Measurements from ENCODE around the gene TBX2. TPM values are rescaled to one million over a fixed set of nuclear protein-coding genes. Genes with fewer than 3 reads are reported as not detected.
A peak's percentile ranks its signal among the peaks of the same experiment; 100 is the strongest.

The TBX2 gene
- total RNA-seq, 1 experiment from 2014 or later = not detected

DNA sequence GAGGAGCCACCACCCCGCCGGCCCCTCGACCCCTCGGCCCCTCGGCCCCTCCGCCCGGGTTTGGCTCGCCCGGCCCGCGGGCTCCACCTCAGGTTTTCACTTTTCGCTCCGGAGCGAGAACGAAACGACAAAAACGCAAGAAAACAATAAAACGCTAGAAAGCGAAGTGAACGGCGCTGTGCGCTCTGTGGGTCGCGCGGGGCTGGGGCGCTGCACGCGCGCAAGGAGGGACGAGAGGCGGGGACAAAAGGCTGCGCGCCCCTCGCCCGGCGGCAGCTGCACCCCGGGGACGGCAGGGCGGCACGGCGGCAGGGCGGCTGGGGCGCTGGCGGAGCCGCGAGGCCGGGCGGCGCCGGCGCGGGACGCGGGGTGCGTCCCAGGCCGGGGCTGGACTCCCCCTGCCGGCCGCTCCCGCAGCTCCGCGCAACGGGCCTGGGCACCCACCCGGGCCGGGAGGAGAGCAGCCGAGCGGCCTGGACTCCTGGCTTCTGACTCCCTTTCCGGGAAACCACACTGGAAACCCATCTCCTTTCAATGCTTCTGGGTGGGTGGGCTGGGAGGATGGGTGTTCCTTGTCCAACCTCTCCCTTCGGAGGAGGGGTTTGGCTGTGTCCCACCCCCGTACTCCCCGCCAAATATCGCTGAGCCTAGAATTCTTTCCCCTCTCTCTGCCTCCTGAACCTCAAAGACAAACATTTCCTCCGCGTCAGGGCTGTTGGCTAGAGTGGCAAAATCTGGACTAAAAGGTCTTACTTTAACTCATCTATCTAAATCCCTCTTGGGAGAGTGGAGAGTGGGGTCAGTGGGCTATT, 9.9 kb downstream of the TBX2 start:
- H3K18ac ChIP-seq (ENCODE audit: insufficient read length, low read depth, low read length) = no peak overlapping the region
- Mint-ChIP-seq H3K36me3 (ENCODE audit: insufficient read depth in 1 of 3, low read depth in 3 of 3) (no peaks in the 10 kb centered on the region; a peak in 1 of 7 replicates), H3K4me1 (peaks cover 14 to 21% of the 10 kb centered on the region in 2 experiments), H3K9me3 (no peaks in the 10 kb centered on the region; a peak in 1 of 5 replicates), H3K27ac (no peak overlapping the region), H3K27me3 (ENCODE audit: low read depth) (peaks cover 87% of the 10 kb centered on the region), H3K4me3 (peak overlapping the region; percentile 27 to 74; a peak in 3 of 5 replicates)
- H3K9me3 ChIP-seq (ENCODE audit: control insufficient read depth, low read depth, low read length) = no peaks in the 10 kb centered on the region
- no peak overlapping the region for H3K9ac ChIP-seq (ENCODE audit: extremely low read depth, insufficient read length, low read length)
- peaks cover 21% of the 10 kb centered on the region for H3K23me2 ChIP-seq (ENCODE audit: insufficient read length, low read depth, low read length, poor library complexity, severe bottlenecking)
- no peak overlapping the region for H3K14ac ChIP-seq (ENCODE audit: insufficient read depth, low read length)
- TF ChIP-seq, protein P1, sequence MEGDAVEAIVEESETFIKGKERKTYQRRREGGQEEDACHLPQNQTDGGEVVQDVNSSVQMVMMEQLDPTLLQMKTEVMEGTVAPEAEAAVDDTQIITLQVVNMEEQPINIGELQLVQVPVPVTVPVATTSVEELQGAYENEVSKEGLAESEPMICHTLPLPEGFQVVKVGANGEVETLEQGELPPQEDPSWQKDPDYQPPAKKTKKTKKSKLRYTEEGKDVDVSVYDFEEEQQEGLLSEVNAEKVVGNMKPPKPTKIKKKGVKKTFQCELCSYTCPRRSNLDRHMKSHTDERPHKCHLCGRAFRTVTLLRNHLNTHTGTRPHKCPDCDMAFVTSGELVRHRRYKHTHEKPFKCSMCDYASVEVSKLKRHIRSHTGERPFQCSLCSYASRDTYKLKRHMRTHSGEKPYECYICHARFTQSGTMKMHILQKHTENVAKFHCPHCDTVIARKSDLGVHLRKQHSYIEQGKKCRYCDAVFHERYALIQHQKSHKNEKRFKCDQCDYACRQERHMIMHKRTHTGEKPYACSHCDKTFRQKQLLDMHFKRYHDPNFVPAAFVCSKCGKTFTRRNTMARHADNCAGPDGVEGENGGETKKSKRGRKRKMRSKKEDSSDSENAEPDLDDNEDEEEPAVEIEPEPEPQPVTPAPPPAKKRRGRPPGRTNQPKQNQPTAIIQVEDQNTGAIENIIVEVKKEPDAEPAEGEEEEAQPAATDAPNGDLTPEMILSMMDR (conservative IDR thresholded peaks at IDR 0.05) = peak; percentile 49
- peaks cover 2% of the 10 kb centered on the region; the same call in 1 of the 2 replicates for H3K4me1 ChIP-seq (ENCODE audit: insufficient read depth, low read length)
- H2AFZ ChIP-seq (ENCODE audit: low read length) = no peak overlapping the region
- no peak overlapping the region for H2BK5ac ChIP-seq (ENCODE audit: insufficient read length, low read length)
- H3K23ac ChIP-seq (ENCODE audit: insufficient read length, low read depth, low read length) = no peak overlapping the region
- no peaks in the 10 kb centered on the region for H3K79me1 ChIP-seq (ENCODE audit: insufficient read depth, low read depth, low read length, poor library complexity, severe bottlenecking)
- H4K91ac ChIP-seq (ENCODE audit: insufficient read length, low read depth, low read length) = no peak overlapping the region
- H3K27ac ChIP-seq (ENCODE audit: insufficient read length, low read depth, low read length) = no peak overlapping the region
- H3K56ac ChIP-seq (ENCODE audit: insufficient read length, low read depth, low read length) = no peak overlapping the region
- peaks cover 72% of the 10 kb centered on the region for H3K27me3 ChIP-seq (ENCODE audit: insufficient read depth, low read length)
- peak overlapping the region; percentile 20 for H3K4me2 ChIP-seq (ENCODE audit: insufficient read depth, insufficient read length, low read length)
- WGBS (ENCODE audit: extremely low coverage, insufficient read length, low lambda C conversion rate) = no CpG with 5 or more reads among the region's 73 CpGs
- H4K5ac ChIP-seq (ENCODE audit: insufficient read length, low read depth, low read length) = no peak overlapping the region
- H4K8ac ChIP-seq (replicated peaks; ENCODE audit: insufficient read length, low read depth, low read length) = no peak overlapping the region
- no peak overlapping the region for H2BK15ac ChIP-seq (ENCODE audit: low read depth, low read length)
- H2BK20ac ChIP-seq (ENCODE audit: low read depth, low read length, poor library complexity, severe bottlenecking) = no peak overlapping the region
- H2BK12ac ChIP-seq (ENCODE audit: insufficient read length, low read depth, low read length) = no peak overlapping the region
- H4K20me1 ChIP-seq (ENCODE audit: control insufficient read depth, insufficient read depth, insufficient read length) = no peaks in the 10 kb centered on the region
- no peak overlapping the region for H3K4ac ChIP-seq (ENCODE audit: low read depth, low read length)
- H2BK120ac ChIP-seq (ENCODE audit: low read depth, low read length, poor library complexity, severe bottlenecking) = no peak overlapping the region
- H3K79me2 ChIP-seq (ENCODE audit: insufficient read depth, low read length) = no peaks in the 10 kb centered on the region
- no peak overlapping the region for H2AK5ac ChIP-seq (ENCODE audit: insufficient read length, low read length)
- no peak overlapping the region for H3T11ph ChIP-seq (ENCODE audit: low read length)
- peak; percentile 62 for DNase-seq

All from H9 (cell line).